Immature natural killer cell (primary cell): ENCODE measurements around the gene NAGA. TPM values are rescaled to one million over a fixed set of nuclear protein-coding genes. Genes with fewer than 3 reads are reported as not detected.
A peak's percentile ranks its signal among the peaks of the same experiment; 100 is the strongest.
"Not testable (repeated sequence)": the region's sequence is repeated elsewhere in the genome, so short reads cannot be mapped to it uniquely, and the experiment has no call there.

Source experiments
- DNase-seq, 3 donors: peaks; one replicate each; pipeline ENCODE4 v3.0.0; 2022; ENCODE audit warnings: mixed read lengths in 1 of 3
- H3K27ac Mint-ChIP-seq, 6 donors: one replicate each; pipeline ENCODE4 v1.8.0; 2020; ENCODE audit warnings: mixed read lengths in 6 of 6, mild to moderate bottlenecking in 5 of 6, inconsistent platforms in 4 of 6, moderate library complexity in 3 of 6
- H3K27me3 Mint-ChIP-seq, 3 donors: one replicate each; pipeline ENCODE4 v1.8.0; 2020 to 2021; ENCODE audit warnings: low read depth in 3 of 3, mild to moderate bottlenecking in 3 of 3, mixed read lengths in 3 of 3, moderate library complexity in 3 of 3, inconsistent platforms in 1 of 3
- H3K36me3 Mint-ChIP-seq, 3 donors: one replicate each; pipeline ENCODE4 v1.8.0; 2020; ENCODE audit warnings: mixed read lengths in 3 of 3, inconsistent platforms in 2 of 3, mild to moderate bottlenecking in 2 of 3
- H3K4me1 Mint-ChIP-seq, 2 donors: one replicate each; pipeline ENCODE4 v1.8.0; 2020; ENCODE audit warnings: inconsistent platforms in 2 of 2, mild to moderate bottlenecking in 2 of 2, mixed read lengths in 2 of 2, moderate library complexity in 1 of 2
- H3K4me3 Mint-ChIP-seq, 5 donors: one replicate each; pipeline ENCODE4 v1.8.0; 2020; ENCODE audit warnings: mild to moderate bottlenecking in 5 of 5, mixed read lengths in 5 of 5, inconsistent platforms in 3 of 5, moderate library complexity in 3 of 5
- H3K9me3 Mint-ChIP-seq, 6 donors: one replicate each; pipeline ENCODE4 v1.8.0; 2020; ENCODE audit warnings: mild to moderate bottlenecking in 6 of 6, mixed read lengths in 6 of 6, inconsistent platforms in 4 of 6, moderate library complexity in 3 of 6
- polyA plus RNA-seq, 3 donors: library from polyadenylated mRNA; unstranded; fragments of 300-500 nt; fragmentation: Illumina TruSeq; gene quantifications; one replicate each; pipeline ENCODE4 v1.2.3, GENCODE V29; 2021

Gene NAGA
- polyA plus RNA-seq, 3 donors from 2014 or later = 17.5 to 30.5 (median 24.4) TPM

GRCh38 chr22:42072606-42073330, 2.2 kb upstream of the NAGA start:
- Mint-ChIP-seq H3K27ac (peak overlapping the region in 4 of 6 donors; percentile 45 to 74 (median 68)), H3K9me3 (no peaks in the 10 kb centered on the region), H3K4me3 (peak overlapping the region; percentile 55 to 72 (median 69)), H3K27me3 (peaks cover 0 to 7% (median 3%) of the 10 kb centered on the region in 3 donors), H3K36me3 (no peaks in the 10 kb centered on the region), H3K4me1 (peaks cover 40 to 42% of the 10 kb centered on the region in 2 donors)
- no peak for DNase-seq

- H3K4me3 Mint-ChIP-seq = peak overlapping the region; percentile 94 to 97 (median 95)
- H3K27ac Mint-ChIP-seq = peak overlapping the region; percentile 89 to 94 (median 94)
- H3K9me3 Mint-ChIP-seq, H3K27me3 Mint-ChIP-seq, DNase-seq, H3K36me3 Mint-ChIP-seq: not testable (repeated sequence)
- H3K4me1 Mint-ChIP-seq = peaks cover 40 to 42% of the 10 kb centered on the region in 2 donors
Measured at GRCh38 chr22:42071508-42071907, 896 bp upstream of the NAGA start.

- peaks cover 0 to 1% (median under 1%) of the 10 kb centered on the region in 3 donors for H3K27me3 Mint-ChIP-seq
- H3K4me3 Mint-ChIP-seq = peak overlapping the region; percentile 94 to 97 (median 95)
- peaks cover 0 to 11% (median 4%) of the 10 kb centered on the region in 3 donors for H3K36me3 Mint-ChIP-seq
- peaks cover 36% of the 10 kb centered on the region in 2 donors for H3K4me1 Mint-ChIP-seq
- H3K9me3 Mint-ChIP-seq = peaks cover 0 to 1% (median 0%) of the 10 kb centered on the region in 6 donors
- DNase-seq = no peak
- peak overlapping the region; percentile 89 to 94 (median 94) for H3K27ac Mint-ChIP-seq
Measured at GRCh38 chr22:42069801-42070516, 653 bp downstream of the NAGA start.

- peaks cover 28 to 29% of the 10 kb centered on the region in 2 donors for H3K4me1 Mint-ChIP-seq
- H3K27me3 Mint-ChIP-seq = peaks cover 0 to 1% (median 0%) of the 10 kb centered on the region in 3 donors
- peaks cover 0 to 15% (median 4%) of the 10 kb centered on the region in 3 donors for H3K36me3 Mint-ChIP-seq
- DNase-seq = no peak
- H3K27ac Mint-ChIP-seq = no peak overlapping the region
- peaks cover 0 to 1% (median 0%) of the 10 kb centered on the region in 6 donors for H3K9me3 Mint-ChIP-seq
- H3K4me3 Mint-ChIP-seq = no peak overlapping the region
Measured at GRCh38 chr22:42068291-42068690, 2.3 kb downstream of the NAGA start.

GRCh38 chr22:42067671-42068251, 2.9 kb downstream of the NAGA start:
- peaks cover 0 to 1% (median 0%) of the 10 kb centered on the region in 6 donors for H3K9me3 Mint-ChIP-seq
- peaks cover 24 to 26% of the 10 kb centered on the region in 2 donors for H3K4me1 Mint-ChIP-seq
- H3K27ac Mint-ChIP-seq = no peak overlapping the region
- peaks cover 0 to 1% (median 0%) of the 10 kb centered on the region in 3 donors for H3K27me3 Mint-ChIP-seq
- DNase-seq = no peak
- H3K36me3 Mint-ChIP-seq = peaks cover 0 to 18% (median 4%) of the 10 kb centered on the region in 3 donors
- no peak overlapping the region for H3K4me3 Mint-ChIP-seq

GRCh38 chr22:42066937-42067336, 3.7 kb downstream of the NAGA start:
- Mint-ChIP-seq H3K4me3 (no peak overlapping the region), H3K4me1 (peaks cover 20 to 26% of the 10 kb centered on the region in 2 donors), H3K36me3 (peaks cover 0 to 18% (median 4%) of the 10 kb centered on the region in 3 donors), H3K9me3 (peaks cover 0 to 1% (median 0%) of the 10 kb centered on the region in 6 donors), H3K27ac (no peak overlapping the region), H3K27me3 (peaks cover 0 to 1% (median 0%) of the 10 kb centered on the region in 3 donors)
- DNase-seq = no peak

- Mint-ChIP-seq H3K27ac (peak overlapping the region in 1 of 6 donors; percentile 22), H3K9me3 (peaks cover 0 to 1% (median 0%) of the 10 kb centered on the region in 6 donors), H3K4me1 (peaks cover 16 to 20% of the 10 kb centered on the region in 2 donors), H3K27me3 (peaks cover 0 to 1% (median 0%) of the 10 kb centered on the region in 3 donors), H3K4me3 (no peak overlapping the region), H3K36me3 (peaks cover 0 to 18% (median 4%) of the 10 kb centered on the region in 3 donors)
- DNase-seq = no peak
Measured at GRCh38 chr22:42066126-42066761, 4.4 kb downstream of the NAGA start.

GRCh38 chr22:42065438-42066125, 5.0 kb downstream of the NAGA start:
- Mint-ChIP-seq H3K27ac (no peak overlapping the region), H3K4me1 (peaks cover 9 to 14% of the 10 kb centered on the region in 2 donors), H3K4me3 (no peak overlapping the region), H3K27me3 (no peaks in the 10 kb centered on the region), H3K36me3 (peaks cover 0 to 21% (median 4%) of the 10 kb centered on the region in 3 donors), H3K9me3 (peaks cover 0 to 1% (median 0%) of the 10 kb centered on the region in 6 donors)
- no peak for DNase-seq

- peaks cover 0 to 1% (median 0%) of the 10 kb centered on the region in 6 donors for H3K9me3 Mint-ChIP-seq
- peaks cover 0 to 21% (median 8%) of the 10 kb centered on the region in 3 donors for H3K36me3 Mint-ChIP-seq
- no peak overlapping the region for H3K27ac Mint-ChIP-seq
- no peak for DNase-seq
- H3K27me3 Mint-ChIP-seq = no peaks in the 10 kb centered on the region
- H3K4me1 Mint-ChIP-seq = peaks cover 0 to 6% of the 10 kb centered on the region in 2 donors
- H3K4me3 Mint-ChIP-seq = no peak overlapping the region
Measured at GRCh38 chr22:42064629-42065028, 6.0 kb downstream of the NAGA start.

GRCh38 chr22:42062506-42063170, 8.0 kb downstream of the NAGA start:
- H3K4me1 Mint-ChIP-seq = no peaks in the 10 kb centered on the region
- peaks cover 11 to 32% (median 21%) of the 10 kb centered on the region in 3 donors for H3K36me3 Mint-ChIP-seq
- peak overlapping the region in 1 of 6 donors; percentile 27 for H3K27ac Mint-ChIP-seq
- no peak for DNase-seq
- H3K27me3 Mint-ChIP-seq = no peaks in the 10 kb centered on the region
- H3K4me3 Mint-ChIP-seq = no peak overlapping the region
- peaks cover 0 to 4% (median 0%) of the 10 kb centered on the region in 6 donors for H3K9me3 Mint-ChIP-seq

- DNase-seq = no peak
- Mint-ChIP-seq H3K27me3 (no peaks in the 10 kb centered on the region), H3K36me3 (peaks cover 19 to 36% (median 30%) of the 10 kb centered on the region in 3 donors), H3K9me3 (peaks cover 4 to 18% (median 8%) of the 10 kb centered on the region in 6 donors), H3K27ac (peak overlapping the region in 1 of 6 donors; percentile 66), H3K4me1 (no peaks in the 10 kb centered on the region), H3K4me3 (no peak overlapping the region)
Measured at GRCh38 chr22:42061041-42061440, 9.6 kb downstream of the NAGA start.

- H3K36me3 Mint-ChIP-seq = peaks cover 19 to 34% (median 30%) of the 10 kb centered on the region in 3 donors
Measured at GRCh38 chr22:42060489-42060888, 10.1 kb downstream of the NAGA start.

More at GRCh38 chr22:42060489-42060888, 10.1 kb downstream of the NAGA start:
- Mint-ChIP-seq H3K4me1 (no peaks in the 10 kb centered on the region), H3K27me3 (no peaks in the 10 kb centered on the region), H3K4me3 (no peak overlapping the region), H3K27ac (no peak overlapping the region), H3K9me3 (peaks cover 4 to 18% (median 8%) of the 10 kb centered on the region in 6 donors)
- no peak for DNase-seq
